LHCN-M2 (cell line): Measurements from ENCODE around the gene TCL1A. TPM values are rescaled to one million over a fixed set of nuclear protein-coding genes. Genes with fewer than 3 reads are reported as not detected.
"Not testable (repeated sequence)": the region's sequence is repeated elsewhere in the genome, so short reads cannot be mapped to it uniquely, and the experiment has no call there.

Experiments
- DNase-seq: peaks from one replicate; pipeline ENCODE4 v3.0.0-alpha.2; 2012; ENCODE audit warnings: low read depth
- polyA plus RNA-seq: library from polyadenylated mRNA; unstranded; fragments of >200 nt; gene quantifications from one replicate; pipeline ENCODE4 v1.2.1, GENCODE V29; 2012; ENCODE audit warnings: missing spikeins
- total RNA-seq: library from RNA; depleted of rRNA; stranded (reverse); fragments of >200 nt; gene quantifications from 2 replicates; pipeline ENCODE4 v1.2.3, GENCODE V29; 2014; rRNA removed

The TCL1A gene
- total RNA-seq, result not detected in 2 replicates
- not detected for polyA plus RNA-seq

DNA sequence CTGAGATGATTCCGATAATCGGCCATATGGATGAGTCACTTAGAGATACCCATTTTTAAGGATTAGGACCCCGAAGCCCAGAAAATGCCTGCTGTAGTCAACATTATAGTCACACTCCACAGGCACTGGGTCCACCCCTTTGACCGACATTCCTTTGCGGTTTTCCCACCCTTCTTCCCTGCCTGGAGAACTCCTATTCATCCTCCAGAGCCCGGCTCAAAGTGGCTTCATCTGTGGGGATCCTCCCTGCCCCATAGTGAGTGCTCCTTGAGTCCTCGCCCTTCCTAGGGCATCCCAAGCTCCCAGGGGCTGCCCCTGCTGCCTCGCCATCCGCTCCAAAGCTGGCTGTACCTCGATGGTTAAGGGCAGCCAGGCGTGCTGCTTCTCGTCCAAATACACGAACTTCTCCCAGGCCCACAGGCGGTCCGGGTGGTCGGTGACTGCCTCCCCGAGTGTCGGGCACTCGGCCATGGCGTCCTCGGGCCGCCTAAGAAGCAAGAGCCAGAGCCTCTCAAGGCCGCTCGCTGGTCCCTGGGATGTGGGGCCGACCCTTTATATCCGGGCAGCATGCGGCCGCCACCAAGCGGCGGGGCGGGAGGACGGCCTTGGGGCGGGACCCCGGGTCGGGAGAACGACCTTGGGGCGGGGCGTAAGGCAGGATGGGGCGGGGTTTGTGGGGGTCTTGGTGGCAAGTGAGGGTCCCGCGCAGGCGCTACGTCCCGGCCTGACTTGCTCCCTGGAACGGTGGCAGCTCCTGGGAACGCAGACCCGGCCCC is at the start of gene TCL1A:
TSS of gene TCL1A (minus strand) at position 530 of the 776 bp plus-strand sequence. CDS start at position 471, 59 bp downstream.
- DNase-seq, result no peak

DNA sequence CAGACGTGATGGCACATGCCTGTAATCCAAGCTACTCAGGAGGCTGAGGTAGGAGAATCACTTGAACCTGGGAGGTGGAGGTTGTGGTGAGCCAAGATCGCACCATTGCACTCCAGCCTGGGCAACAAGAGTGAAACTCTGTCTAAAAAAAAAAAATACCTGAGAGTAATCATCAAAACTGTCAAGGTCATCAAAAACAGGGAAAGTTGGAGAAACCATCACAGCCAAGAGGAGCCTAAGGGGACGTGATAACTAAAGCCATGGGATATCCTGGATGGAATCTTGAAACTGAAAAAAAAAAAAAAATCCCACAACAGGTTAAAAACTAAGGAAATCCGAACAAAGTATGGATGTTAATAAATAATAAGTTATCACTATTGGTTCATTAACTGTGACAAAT is 49.1 kb upstream of the TCL1A start:
- not testable (repeated sequence) for DNase-seq

- DNase-seq, result no peak
Observed at GRCh38 chr14:95761436-95761835, 47.5 kb upstream of the TCL1A start.

GRCh38 chr14:95760596-95760995 is 46.7 kb upstream of the TCL1A start:
- no peak for DNase-seq

- DNase-seq, result no peak
Observed at GRCh38 chr14:95759941-95760340, 46.0 kb upstream of the TCL1A start.

DNA sequence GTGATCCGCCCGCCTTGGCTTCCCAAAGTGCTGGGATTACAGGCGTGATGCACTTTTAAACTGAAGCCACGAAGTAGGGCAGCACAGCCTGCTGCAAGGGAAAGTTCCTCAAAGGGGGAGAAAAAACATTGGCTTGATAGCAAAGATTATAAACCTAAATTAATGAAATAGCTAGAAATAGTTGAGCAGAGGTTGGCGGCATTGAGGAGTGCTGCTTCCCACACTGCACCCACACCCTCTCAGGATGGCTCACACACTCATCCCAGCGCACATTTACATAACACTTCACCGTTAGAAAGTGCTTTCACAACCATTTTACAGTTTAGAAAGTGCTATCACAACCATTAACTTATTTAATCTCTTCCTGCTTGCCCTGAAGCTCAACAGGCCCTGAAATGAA is 44.4 kb upstream of the TCL1A start:
- no peak for DNase-seq

DNA sequence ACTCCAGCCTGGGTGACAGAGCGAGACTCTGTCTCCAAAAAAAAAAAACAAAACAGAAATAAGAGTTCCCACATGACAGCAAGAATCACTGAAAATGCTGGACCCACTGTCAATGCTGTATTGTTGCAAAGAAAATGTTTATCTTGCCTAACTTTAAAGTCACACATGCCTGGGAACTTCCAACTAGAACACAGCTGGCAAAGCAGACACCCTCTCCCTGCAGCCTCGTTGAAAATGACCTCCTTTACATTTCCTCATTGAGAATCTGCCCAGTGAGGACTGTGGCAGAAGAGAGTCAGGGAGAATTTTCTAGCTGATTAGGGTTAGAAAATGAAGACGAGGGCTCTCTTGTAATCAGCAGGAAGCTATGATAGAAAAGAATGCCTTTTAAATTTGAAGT is 42.8 kb upstream of the TCL1A start:
- no peak for DNase-seq

- DNase-seq, result no peak
Observed at GRCh38 chr14:95756127-95756526, 42.2 kb upstream of the TCL1A start.

- no peak for DNase-seq
Observed at GRCh38 chr14:95741781-95742180, 27.9 kb upstream of the TCL1A start.

GRCh38 chr14:95741038-95741490 is 27.1 kb upstream of the TCL1A start:
- DNase-seq, result no peak

- DNase-seq, result no peak
Observed at GRCh38 chr14:95739356-95739755, 25.4 kb upstream of the TCL1A start.

DNA sequence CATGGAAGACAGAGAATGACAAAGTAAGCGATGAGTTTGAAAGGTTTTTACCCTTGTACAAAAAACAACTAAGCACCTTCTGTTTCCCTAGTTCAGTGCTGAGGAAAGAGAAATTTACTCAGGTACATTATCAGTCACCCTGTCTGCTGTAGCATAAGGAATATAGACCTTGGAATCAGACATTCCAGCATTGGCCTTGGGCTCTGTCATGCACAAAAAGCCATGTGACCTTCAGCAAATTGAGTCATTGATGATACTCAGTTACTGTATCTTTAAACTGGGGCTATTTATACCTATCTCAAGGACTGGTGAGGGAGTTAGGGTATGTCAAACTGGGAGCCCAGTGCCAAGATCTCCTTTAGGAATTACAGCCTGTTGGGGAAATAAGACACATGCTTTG is 19.3 kb upstream of the TCL1A start:
- DNase-seq, result no peak

- DNase-seq, result no peak
Observed at GRCh38 chr14:95730126-95730525, 16.2 kb upstream of the TCL1A start.

GRCh38 chr14:95729402-95730028 is 15.6 kb upstream of the TCL1A start:
- not testable (repeated sequence) for DNase-seq

- DNase-seq, result no peak
Observed at GRCh38 chr14:95727056-95727700, 13.3 kb upstream of the TCL1A start.

GRCh38 chr14:95725685-95726336 is 11.9 kb upstream of the TCL1A start:
- no peak for DNase-seq

- DNase-seq, result no peak
Observed at GRCh38 chr14:95722525-95723190, 8.7 kb upstream of the TCL1A start.

GRCh38 chr14:95712398-95712797 is 1.5 kb downstream of the TCL1A start:
- no peak for DNase-seq

DNA sequence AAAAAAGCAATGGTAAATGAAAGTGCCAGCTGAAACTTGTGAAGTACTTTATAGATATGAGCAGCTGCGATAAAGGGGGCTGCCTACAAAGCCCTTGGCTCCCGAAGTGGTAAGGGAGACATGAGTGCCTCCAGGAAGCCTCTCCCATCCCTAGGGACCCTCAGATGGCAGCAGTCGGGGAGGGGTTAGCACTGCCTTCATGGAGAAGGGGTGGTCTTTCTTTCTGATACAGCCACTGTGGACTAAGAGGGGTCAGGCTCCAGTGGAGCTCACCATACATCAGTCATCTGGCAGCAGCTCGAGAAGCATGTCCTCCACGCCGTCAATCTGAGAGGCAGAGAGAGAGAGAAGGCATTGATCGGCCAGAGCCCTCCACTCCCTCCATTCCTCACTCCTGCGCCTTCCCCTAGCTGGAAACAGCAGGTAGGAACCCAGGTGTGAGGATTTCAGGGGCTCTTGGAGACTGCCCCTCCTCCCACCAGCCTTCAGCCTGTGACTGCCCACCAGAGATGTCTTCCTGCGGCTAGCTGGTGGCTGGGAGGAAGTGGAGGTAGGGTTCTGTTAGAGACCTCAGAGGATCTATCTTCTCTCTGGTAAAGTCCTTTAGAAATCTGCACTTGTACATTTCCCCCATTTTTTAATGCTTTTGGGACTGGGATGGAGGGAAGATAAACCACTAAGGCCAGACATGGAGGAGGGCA is 2.3 kb downstream of the TCL1A start:
- DNase-seq, result no peak

DNA sequence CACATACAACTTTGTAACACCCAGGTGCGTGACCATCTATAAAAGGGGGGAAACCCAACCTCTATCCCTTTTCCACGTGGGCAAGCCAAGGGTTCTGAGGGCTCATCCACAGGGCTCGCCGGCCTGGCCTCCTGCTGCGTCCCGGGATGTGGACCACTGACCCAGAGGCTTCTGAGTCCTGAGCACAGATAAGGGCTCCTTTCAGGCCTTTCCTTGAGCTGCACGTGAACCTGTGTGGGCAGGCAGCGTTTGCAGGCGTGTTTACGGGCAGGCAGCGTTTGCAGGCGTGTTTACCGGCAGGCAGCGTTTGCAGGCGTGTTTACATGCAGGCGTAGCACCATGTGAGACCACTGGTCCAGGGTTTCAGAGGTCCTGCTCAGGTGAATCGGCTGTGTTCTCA is 3.8 kb downstream of the TCL1A start:
- no peak for DNase-seq

DNA sequence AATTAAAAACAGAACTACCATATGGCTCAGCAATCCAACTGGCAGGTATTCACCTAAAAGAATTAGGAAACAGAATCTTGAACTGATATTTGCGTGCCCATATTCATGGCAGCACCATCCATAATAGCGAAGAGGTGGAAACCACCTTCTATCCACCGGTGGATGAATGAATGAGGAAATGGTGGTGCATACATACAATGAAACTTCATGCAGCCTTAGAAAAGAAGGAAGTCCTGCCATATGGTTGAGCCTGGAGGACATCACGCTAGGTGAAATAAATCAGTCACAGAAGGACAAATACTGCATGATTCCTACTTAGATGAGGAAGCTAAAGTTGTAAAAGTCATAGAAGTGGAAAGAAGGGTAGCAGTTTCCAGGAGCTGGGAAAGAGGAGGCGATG is 6.6 kb downstream of the TCL1A start:
- no peak for DNase-seq
